K562 (cell line): Measurements from ENCODE around the gene GPX2. TPM values are rescaled to one million over a fixed set of nuclear protein-coding genes. Genes with fewer than 3 reads are reported as not detected.

Experiments
- ATAC-seq: fragments of 200-7000 bp; cut with Tn5 transposase; 3 replicates; pipeline ENCODE4 v1.9.1; 2020; ENCODE audit warnings: moderate library complexity
- BruUV-seq: library from RNA; stranded (reverse); fragments of 400-500 nt; replicated peaks from 2 replicates; lab custom pipeline; 2021; lab: Mats Ljungman, UMichigan
- CTCF ChIA-PET: fragments of 300-600 bp; formaldehyde crosslinking; extraction: SDS; loops from one replicate; lab custom pipeline; 2021; ENCODE audit warnings: low intra/inter-chr PET ratio; lab: Yijun Ruan, JAX
- POLR2A ChIA-PET: fragments of 300-600, 350-650 bp; sonication (Branson Sonifier 250); formaldehyde crosslinking; extraction: SDS; loops from one replicate; lab custom pipeline; 2021; ENCODE audit warnings: antibody characterized with exemption, inconsistent platforms; lab: Yijun Ruan, JAX
- DNase-seq, 4 experiments: peaks; one replicate each; pipeline versions ENCODE4 v3.0.0 to v3.0.0-alpha.2; 2011 to 2018; ENCODE audit warnings: low spot score in 3 of 4, mixed read lengths in 3 of 4; ENCODE audit errors: extremely low read depth in 1 of 4
- FAIRE-seq: peaks from 2 replicates; lab custom pipeline; 2011; peaks lifted over from hg19 to GRCh38; lab: Jason Lieb, UNC
- H2AFZ ChIP-seq: 2 replicates; pipeline ENCODE4 v1.6.0; 2011; ENCODE audit warnings: low read depth, low read length, control low read depth, inconsistent platforms
- H3K27ac ChIP-seq: fragments of 200-600 bp; 3 replicates; pipeline ENCODE4 v1.8.0; 2011; ENCODE audit warnings: low read depth, mild to moderate bottlenecking, control low read depth, inconsistent platforms, low read length, moderate library complexity, mixed read lengths; ENCODE audit errors: extremely low read depth
- H3K27me3 ChIP-seq, 2 experiments: fragments of 300-600 bp in 1 of 2; 2 replicates in 1 of 2; 3 replicates in 1 of 2; pipeline versions ENCODE4 v1.6.0 to v1.8.0; 2011; ENCODE audit warnings: inconsistent platforms in 2 of 2, low read length in 2 of 2, mild to moderate bottlenecking in 1 of 2, mixed read lengths in 1 of 2, moderate library complexity in 1 of 2; ENCODE audit not compliant: control insufficient read depth in 2 of 2, insufficient read depth in 2 of 2
- H3K36me3 ChIP-seq: fragments of 300-600 bp; 3 replicates; pipeline ENCODE4 v1.8.0; 2011; ENCODE audit warnings: mild to moderate bottlenecking, low read length, inconsistent platforms; ENCODE audit not compliant: control insufficient read depth, insufficient read depth
- H3K4me1 ChIP-seq, 2 experiments: fragments of 200-600 bp in 1 of 2; replicated peaks in 1 of 2; 2 replicates in 1 of 2; 3 replicates in 1 of 2; pipeline versions ENCODE4 v1.5.1 to v1.8.0; 2011; ENCODE audit warnings: inconsistent platforms in 2 of 2, low read length in 2 of 2, mild to moderate bottlenecking in 1 of 2, mixed read lengths in 1 of 2, moderate library complexity in 1 of 2; ENCODE audit not compliant: control insufficient read depth in 2 of 2, insufficient read depth in 2 of 2
- H3K4me2 ChIP-seq: 2 replicates; pipeline ENCODE4 v1.6.1; 2011; ENCODE audit warnings: low read length, control low read depth, inconsistent platforms, mixed read lengths; ENCODE audit not compliant: insufficient read depth
- H3K4me3 ChIP-seq: fragments of 200-600 bp; sonication (generic), shearing (Covaris generic); 2 replicates; pipeline ENCODE4 v1.5.1; 2016; ENCODE audit warnings: control low read depth, inconsistent platforms
- H3K79me2 ChIP-seq: fragments of 200-600 bp; 3 replicates; pipeline ENCODE4 v1.8.0; 2011; ENCODE audit warnings: low read length, inconsistent platforms; ENCODE audit not compliant: control insufficient read depth, insufficient read depth
- H3K9ac ChIP-seq, 2 experiments: 2 replicates each; pipeline versions ENCODE4 v1.6.0 to v1.6.1; 2011; ENCODE audit warnings: low read depth in 2 of 2, low read length in 2 of 2, control low read depth in 1 of 2, inconsistent platforms in 1 of 2, mild to moderate bottlenecking in 1 of 2, mixed read lengths in 1 of 2; ENCODE audit not compliant: insufficient read depth in 1 of 2
- H3K9me1 ChIP-seq: one replicate; pipeline ENCODE4 v1.6.0; 2011; ENCODE audit warnings: inconsistent platforms, mild to moderate bottlenecking, low read length, moderate library complexity; ENCODE audit not compliant: control insufficient read depth, insufficient read depth
- H3K9me3 ChIP-seq: replicated peaks from 2 replicates; pipeline ENCODE4 v1.5.1; 2011; ENCODE audit warnings: low read depth, low read length, inconsistent platforms; ENCODE audit not compliant: control insufficient read depth, insufficient read depth
- H4K20me1 ChIP-seq: replicated peaks from 2 replicates; pipeline ENCODE4 v1.6.1; 2011; ENCODE audit warnings: low read length, inconsistent platforms, mixed read lengths; ENCODE audit not compliant: control insufficient read depth, insufficient read depth
- FOS ChIP-seq: IDR thresholded peaks from 3 replicates; pipeline ENCODE4 v1.6.1; 2011; ENCODE audit not compliant: insufficient read length; ENCODE audit errors: extremely low read depth
- MYNN ChIP-seq, 2 experiments: sonication (generic); formaldehyde crosslinking in 1 of 2; IDR thresholded peaks; 2 replicates each; pipeline versions ENCODE4 v1.5.0 to v1.6.1; 2016 to 2020; ENCODE audit warnings: antibody characterized with exemption in 1 of 2, missing genetic modification reagents in 1 of 2
- NCOA1 ChIP-seq: fragments of 450-650 bp; IDR thresholded peaks from 2 replicates; pipeline ENCODE4 v1.6.1; 2016; ENCODE audit warnings: low read depth
- NFE2L1 ChIP-seq: fragments of 450-650 bp; IDR thresholded peaks from 2 replicates; pipeline ENCODE4 v1.6.1; 2016; ENCODE audit warnings: missing genetic modification characterization, low read depth, mild to moderate bottlenecking, missing compliant biosample characterization, moderate library complexity, borderline replicate concordance
- NFRKB ChIP-seq: fragments of 450-650 bp; IDR thresholded peaks from 2 replicates; pipeline ENCODE4 v1.6.1; 2016; ENCODE audit warnings: low read depth
- NFXL1 ChIP-seq: fragments of 450-650 bp; formaldehyde crosslinking; IDR thresholded peaks from 2 replicates; pipeline ENCODE4 v1.4.0; 2021; ENCODE audit warnings: mild to moderate bottlenecking
- PPARD ChIP-seq: fragments of 250-450 bp; sonication (Bioruptor Pico); IDR thresholded peaks from 2 replicates; pipeline ENCODE4 v1.8.0; 2022; ENCODE audit warnings: inconsistent platforms, mild to moderate bottlenecking, moderate library complexity
- RB1 ChIP-seq: fragments of 450-650 bp; IDR thresholded peaks from 2 replicates; pipeline ENCODE4 v1.6.1; 2017; ENCODE audit warnings: low read depth, mild to moderate bottlenecking
- RHOXF2B ChIP-seq: fragments of 250-450 bp; sonication (Bioruptor Pico); conservative IDR thresholded peaks from 2 replicates; pipeline ENCODE4 v1.5.1; 2021
- U2AF2 ChIP-seq: fragments of 200-400 bp; formaldehyde crosslinking; optimal IDR thresholded peaks from 2 replicates; pipeline ENCODE3; 2017; ENCODE audit warnings: low read depth, mild to moderate bottlenecking, low read length
- ZNF124 ChIP-seq: sonication (generic); formaldehyde crosslinking; IDR thresholded peaks from 2 replicates; pipeline ENCODE4 v1.8.1; 2022; ENCODE audit warnings: missing genetic modification reagents
- ZNF586 ChIP-seq: fragments of 450-650 bp; formaldehyde crosslinking; conservative IDR thresholded peaks from 2 replicates; pipeline ENCODE4 v1.4.0; 2020; ENCODE audit warnings: mild to moderate bottlenecking, moderate library complexity
- ZNF609 ChIP-seq: sonication (generic); formaldehyde crosslinking; IDR thresholded peaks from 2 replicates; pipeline ENCODE4 v1.8.1; 2023; ENCODE audit warnings: missing genetic modification reagents, mild to moderate bottlenecking, borderline replicate concordance
- WGBS: fragments of 100-300 bp; shearing (Covaris generic); methylation state at CpG from one replicate; pipeline ENCODE4 v1.1.6; 2016; ENCODE audit warnings: low coverage, mixed read lengths; ENCODE audit not compliant: insufficient coverage; ENCODE audit errors: missing lambda C conversion rate; 5-methylcytosine and 5-hydroxymethylcytosine counted together
- in situ Hi-C: fragments of 300-500 bp; cut with MboI; formaldehyde crosslinking; loops from 4 replicates; pipeline ENCODE4 v1.15.0; 2018; ENCODE audit warnings: inconsistent platforms, mixed read lengths
- intact Hi-C: fragments of 100-400 bp; cut with micrococcal nuclease; formaldehyde crosslinking; loops from 2 replicates; pipeline ENCODE4 v1.14.2; 2022
- polyA plus RNA-seq, 8 experiments: library from polyadenylated mRNA; depleted of rRNA in 4 of 8; stranded (reverse) in 5 of 8; unstranded in 3 of 8; fragments of >200 nt; fragmentation: Nextera tagmentation in 2 of 8; fragmentation: Illumina TruSeq in 1 of 8; extraction: Ambion mirVana in 2 of 8; extraction: Trizol in 1 of 8; gene quantifications; 2 replicates each; pipeline versions ENCODE4 v1.2.1 to v1.2.3, GENCODE V29; 2011 to 2014; ENCODE audit warnings: inconsistent platforms in 1 of 8, missing spikeins in 1 of 8
- total RNA-seq, 7 experiments: library from RNA; depleted of rRNA in 6 of 7; stranded (reverse); fragments of >200 nt in 6 of 7; fragmentation: Illumina TruSeq in 2 of 7; extraction: Trizol in 2 of 7; gene quantifications; 2 replicates each; pipeline versions ENCODE4 v1.2.1 to v1.2.3, GENCODE V29; 2011 to 2021; ENCODE audit warnings: low replicate concordance in 1 of 7

GPX2 gene
- total and polyA plus RNA-seq, 9 of the 15 experiments (the other 6 are each of a cell fraction or from before 2014, with no cell fraction given), result 0.24 TPM; not detected in 8

DNA sequence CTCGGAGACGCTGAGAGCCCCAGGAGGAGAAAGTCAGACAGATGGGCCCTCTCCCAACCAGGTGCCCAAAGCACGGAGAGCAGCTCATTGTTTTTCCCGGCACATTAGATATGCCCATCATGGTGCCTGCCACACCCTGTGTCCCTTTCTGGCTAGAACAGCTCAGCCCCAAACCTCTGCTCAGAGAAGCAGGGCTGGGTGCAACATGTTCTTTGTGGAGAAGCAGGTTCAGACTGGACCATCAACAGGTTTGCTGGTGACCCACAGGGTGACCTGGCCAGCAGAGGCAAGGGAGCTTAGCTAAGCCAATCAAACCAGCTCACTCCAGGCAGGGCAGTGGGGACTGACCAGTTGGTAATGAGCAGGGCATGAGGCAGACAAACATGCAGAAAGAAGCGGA, 16.2 kb upstream of the GPX2 start:
- ChIA-PET CTCF (no interaction called here), POLR2A (interaction anchor here (0.6 to 2.2 kb wide), 3 partner anchors 14 to 117 kb away, joined by 3 to 5 read pairs (median 3); no protein-coding TSS in a partner anchor)
- Histone ChIP-seq H3K9me3 (no peaks in the 10 kb centered on the region), H3K4me2 (no peak overlapping the region), H4K20me1 (peaks cover 6% of the 10 kb centered on the region), H3K79me2 (no peaks in the 10 kb centered on the region), H3K27me3 (peaks cover 0 to 5% of the 10 kb centered on the region in 2 experiments; a peak in 1 of 5 replicates), H3K9ac (no peak overlapping the region), H2AFZ (no peak overlapping the region), H3K4me1 (no peaks in the 10 kb centered on the region; a peak in 1 of 5 replicates), H3K9me1 (peaks cover 5% of the 10 kb centered on the region), H3K36me3 (no peaks in the 10 kb centered on the region), H3K4me3 (no peak overlapping the region), H3K27ac (no peak overlapping the region)
- TF ChIP-seq NFRKB, result no peak
- no peak for TF ChIP-seq NFXL1
- no peak for TF ChIP-seq ZNF124 (CRISPR knock-in tag)
- no TSS peak for BruUV-seq
- 8% methylated on average over 5 of the region's 5 CpGs for WGBS
- in situ Hi-C loops (no loop called here), intact Hi-C loops (no loop called here)
- FAIRE-seq (no peak), ATAC-seq (no peak), DNase-seq (no peak)

GRCh38 chr14:64958201-64958600, 15.7 kb upstream of the GPX2 start:
- no peak for TF ChIP-seq RB1
- no peak for TF ChIP-seq PPARD (CRISPR knock-in tag)
- TF ChIP-seq U2AF2, result no peak
- no peak for TF ChIP-seq MYNN (IDR thresholded peaks at IDR 0.05)
- TF ChIP-seq MYNN (CRISPR knock-in tag; IDR thresholded peaks at IDR 0.05), result no peak
- TF ChIP-seq ZNF586 (CRISPR knock-in tag), result no peak
- TF ChIP-seq ZNF609 (CRISPR knock-in tag), result no peak
- no peak for TF ChIP-seq RHOXF2B
- TF ChIP-seq FOS, result no peak
- TF ChIP-seq NCOA1, result no peak
- no peak for TF ChIP-seq NFE2L1 (tag)
- H3K27ac ChIP-seq, result no peak overlapping the region
- no peak overlapping the region for H3K4me3 ChIP-seq
- no peak for ATAC-seq
- peaks cover 0 to 5% of the 10 kb centered on the region in 2 experiments; a peak in 1 of 5 replicates for H3K27me3 ChIP-seq
- no peak for DNase-seq
- H3K9me3 ChIP-seq, result no peaks in the 10 kb centered on the region
- BruUV-seq, result no TSS peak
- peaks cover 0 to 2% of the 10 kb centered on the region in 2 experiments; a peak in 2 of 5 replicates for H3K4me1 ChIP-seq
- peaks cover 6% of the 10 kb centered on the region for H4K20me1 ChIP-seq
- in situ Hi-C loops, result no loop called here
- ChIA-PET POLR2A (interaction anchor here (0.6 to 2.2 kb wide), 3 partner anchors 14 to 117 kb away, joined by 3 to 5 read pairs (median 3); no protein-coding TSS in a partner anchor), CTCF (interaction anchor here (0.6 kb wide), 2 partner anchors 200 to 251 kb away, joined by 3 read pairs; no protein-coding TSS in a partner anchor)
- H2AFZ ChIP-seq, result no peak overlapping the region
- H3K36me3 ChIP-seq, result no peaks in the 10 kb centered on the region
- no peaks in the 10 kb centered on the region for H3K79me2 ChIP-seq
- no peak overlapping the region for H3K9ac ChIP-seq
- WGBS, result 5% methylated on average over 2 of the region's 2 CpGs
- intact Hi-C loops, result no loop called here
- FAIRE-seq, result no peak
- no peak overlapping the region for H3K4me2 ChIP-seq
- H3K9me1 ChIP-seq, result peaks cover 5% of the 10 kb centered on the region
